Right atrium auricular region (tissue), 2 donors: ENCODE data around the gene LIG4. TPM values are rescaled to one million over a fixed set of nuclear protein-coding genes. Genes with fewer than 3 reads are reported as not detected.

Experiments used
- DNase-seq: peaks from one replicate; pipeline ENCODE4 v3.0.0-alpha.2; 2019; ENCODE audit warnings: low spot score
- H3K27ac ChIP-seq, 2 donors: fragments of 200-600 bp; sonication (generic); 1 replicate in 1 of 2; 2 replicates in 1 of 2; pipeline ENCODE4 v1.5.1; 2016 to 2019
- H3K27me3 ChIP-seq, 2 donors: fragments of 200-600 bp; sonication (generic); one replicate each; pipeline versions ENCODE4 v1.5.1 to v1.6.0; 2017 to 2019
- H3K36me3 ChIP-seq: fragments of 200-600 bp; sonication (generic); one replicate; pipeline ENCODE4 v1.5.1; 2016
- H3K4me1 ChIP-seq, 2 donors: fragments of 200-600 bp; sonication (generic); one replicate each; pipeline versions ENCODE4 v1.5.1 to v1.6.0; 2017 to 2019
- H3K4me3 ChIP-seq, 2 donors: fragments of 200-600 bp; sonication (generic); 1 replicate in 1 of 2; 2 replicates in 1 of 2; pipeline ENCODE4 v1.5.1; 2017 to 2019; ENCODE audit warnings: mild to moderate bottlenecking in 1 of 2, moderate library complexity in 1 of 2
- H3K9me3 ChIP-seq, 2 donors: fragments of 200-600 bp; sonication (generic); one replicate each; pipeline ENCODE4 v1.5.1; 2019
- total RNA-seq, 2 donors: library from RNA; depleted of rRNA; stranded (reverse); fragments of >200 nt; gene quantifications; one replicate each; pipeline ENCODE4 v1.1.0, GENCODE V29; 2016
- TF ChIP-seq, protein P1 (sequence below), 2 donors: fragments of 200-600 bp; sonication (generic); IDR thresholded peaks; one replicate each; pipeline ENCODE4 v1.5.1; 2019; ENCODE audit warnings: antibody characterized with exemption in 2 of 2

The LIG4 gene
- total RNA-seq, 2 donors from 2014 or later: 9.2 to 11.3 TPM

DNA sequence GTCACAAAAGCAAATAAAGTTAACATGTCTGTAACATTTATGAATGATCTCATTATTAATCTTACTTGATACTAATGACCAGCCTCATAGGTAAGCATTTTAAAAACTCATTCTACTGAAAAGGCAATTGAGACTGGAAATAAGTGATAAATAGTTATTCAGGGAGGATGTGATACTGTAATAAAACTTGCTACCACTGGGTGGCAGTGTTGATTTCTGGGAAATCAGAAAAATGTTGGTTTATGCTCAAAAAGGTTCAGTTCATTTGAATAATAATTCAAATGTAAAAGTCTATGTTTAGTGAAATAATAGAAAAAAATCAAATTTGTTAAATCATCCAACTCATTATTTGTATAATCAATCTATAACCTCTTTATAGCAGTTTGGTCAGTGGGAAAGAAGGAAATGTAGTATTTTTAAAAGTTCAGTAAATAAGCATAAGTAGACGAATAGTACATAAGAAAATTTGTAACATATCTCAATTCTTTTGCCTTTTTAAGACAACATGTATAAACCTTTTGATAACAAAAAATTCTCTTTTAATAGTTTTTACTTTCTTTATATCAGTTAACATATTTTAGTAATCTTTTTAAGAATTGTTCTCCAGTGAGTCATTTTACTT lies 12.4 kb upstream of the LIG4 start:
- H3K9me3 ChIP-seq: no peaks in the 10 kb centered on the region
- H3K4me3 ChIP-seq: no peak overlapping the region
- peaks cover 0 to 21% of the 10 kb centered on the region in 2 donors for H3K4me1 ChIP-seq
- no peaks in the 10 kb centered on the region for H3K27me3 ChIP-seq
- no peaks in the 10 kb centered on the region for H3K36me3 ChIP-seq
- TF ChIP-seq, protein P1, sequence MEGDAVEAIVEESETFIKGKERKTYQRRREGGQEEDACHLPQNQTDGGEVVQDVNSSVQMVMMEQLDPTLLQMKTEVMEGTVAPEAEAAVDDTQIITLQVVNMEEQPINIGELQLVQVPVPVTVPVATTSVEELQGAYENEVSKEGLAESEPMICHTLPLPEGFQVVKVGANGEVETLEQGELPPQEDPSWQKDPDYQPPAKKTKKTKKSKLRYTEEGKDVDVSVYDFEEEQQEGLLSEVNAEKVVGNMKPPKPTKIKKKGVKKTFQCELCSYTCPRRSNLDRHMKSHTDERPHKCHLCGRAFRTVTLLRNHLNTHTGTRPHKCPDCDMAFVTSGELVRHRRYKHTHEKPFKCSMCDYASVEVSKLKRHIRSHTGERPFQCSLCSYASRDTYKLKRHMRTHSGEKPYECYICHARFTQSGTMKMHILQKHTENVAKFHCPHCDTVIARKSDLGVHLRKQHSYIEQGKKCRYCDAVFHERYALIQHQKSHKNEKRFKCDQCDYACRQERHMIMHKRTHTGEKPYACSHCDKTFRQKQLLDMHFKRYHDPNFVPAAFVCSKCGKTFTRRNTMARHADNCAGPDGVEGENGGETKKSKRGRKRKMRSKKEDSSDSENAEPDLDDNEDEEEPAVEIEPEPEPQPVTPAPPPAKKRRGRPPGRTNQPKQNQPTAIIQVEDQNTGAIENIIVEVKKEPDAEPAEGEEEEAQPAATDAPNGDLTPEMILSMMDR (IDR thresholded peaks at IDR 0.05): peak; percentile 60 to 80
- H3K27ac ChIP-seq: no peak overlapping the region
- no peak for DNase-seq

DNA sequence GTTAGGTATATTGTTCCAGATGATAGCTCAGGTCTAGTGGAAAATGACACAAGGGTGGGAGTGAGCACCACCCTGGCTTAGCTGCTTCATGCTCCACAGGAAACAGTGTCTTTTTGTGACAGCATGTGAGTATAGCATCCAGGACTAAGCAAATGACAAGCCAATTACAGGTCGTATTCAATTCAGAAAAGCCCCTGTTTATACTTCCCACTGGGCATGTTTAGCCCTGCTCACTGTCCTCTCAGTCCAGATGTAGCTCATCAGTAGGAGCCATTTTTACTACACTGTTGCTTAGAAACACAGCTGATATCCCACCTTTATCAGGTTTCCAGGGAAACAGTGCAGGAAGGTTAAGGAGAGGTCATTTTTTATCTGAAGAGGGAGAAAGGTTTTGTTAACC lies 10.8 kb upstream of the LIG4 start:
- H3K27ac ChIP-seq: no peak overlapping the region
- no peak for DNase-seq
- no peaks in the 10 kb centered on the region for H3K36me3 ChIP-seq
- H3K4me1 ChIP-seq: peaks cover 0 to 26% of the 10 kb centered on the region in 2 donors
- no peak overlapping the region for H3K4me3 ChIP-seq
- TF ChIP-seq, protein P1 (IDR thresholded peaks at IDR 0.05): no peak
- no peaks in the 10 kb centered on the region for H3K27me3 ChIP-seq
- H3K9me3 ChIP-seq: no peaks in the 10 kb centered on the region

DNA sequence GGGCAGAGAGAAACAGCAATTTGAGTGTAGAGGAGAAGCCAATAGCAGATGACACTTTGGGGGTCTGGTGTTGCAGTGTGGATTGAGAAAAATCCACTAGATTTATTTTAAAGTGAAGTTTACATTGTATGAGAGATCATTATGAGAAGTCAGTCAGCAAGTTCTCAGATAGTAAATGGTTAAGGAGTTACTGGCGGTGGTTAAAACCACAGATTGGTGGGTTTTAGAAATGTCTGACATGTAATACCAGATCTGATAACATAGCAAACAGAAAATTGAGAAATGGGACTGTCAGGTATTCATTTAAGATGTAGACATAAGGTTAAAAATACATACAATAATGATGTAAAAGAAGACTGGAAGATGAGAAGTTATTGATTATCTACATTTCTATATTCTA lies 10.1 kb upstream of the LIG4 start:
- Histone ChIP-seq H3K27me3 (no peaks in the 10 kb centered on the region), H3K4me1 (peaks cover 0 to 33% of the 10 kb centered on the region in 2 donors), H3K9me3 (no peaks in the 10 kb centered on the region), H3K4me3 (no peak overlapping the region), H3K27ac (no peak overlapping the region), H3K36me3 (no peaks in the 10 kb centered on the region)
- no peak for DNase-seq
- TF ChIP-seq, protein P1 (IDR thresholded peaks at IDR 0.05): no peak

DNA sequence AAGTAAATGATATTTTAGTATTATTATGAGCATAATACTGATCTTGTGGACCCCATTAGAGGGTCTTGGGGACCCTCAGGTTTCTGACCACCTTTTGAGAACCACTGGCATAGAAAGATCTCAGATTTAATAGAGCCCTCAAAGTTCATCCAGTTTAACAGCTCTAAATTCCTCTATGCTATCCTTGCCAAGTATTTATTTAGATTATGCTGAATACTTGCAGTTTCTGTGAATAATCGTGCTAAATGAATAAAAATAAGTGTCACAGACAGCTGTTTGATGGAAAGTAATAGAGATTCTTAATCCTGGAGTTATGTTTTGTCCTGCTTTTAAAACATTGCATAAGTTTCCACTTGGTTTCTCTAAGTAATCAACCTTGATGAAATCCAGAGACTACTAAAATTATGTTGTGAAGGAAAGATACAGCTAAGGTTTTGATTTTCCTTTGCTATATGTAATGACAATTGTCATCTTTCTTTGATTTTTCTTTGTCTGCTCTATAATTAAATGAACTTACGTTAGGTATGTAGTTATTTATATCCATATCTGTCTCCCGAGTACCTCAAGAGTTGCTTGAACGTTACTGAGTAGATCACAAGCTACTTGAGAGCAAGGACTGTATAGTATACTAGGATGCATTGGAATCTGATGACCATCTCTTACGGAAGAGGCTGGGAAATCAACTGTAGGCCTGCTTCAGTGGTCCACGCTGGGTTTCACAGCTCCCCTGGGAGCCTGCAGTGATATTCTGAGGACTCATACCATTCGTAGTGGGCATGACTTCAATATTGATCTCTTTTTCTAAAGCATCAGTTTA lies 8.6 kb upstream of the LIG4 start:
- Histone ChIP-seq H3K27ac (no peak overlapping the region), H3K4me3 (no peak overlapping the region), H3K9me3 (no peaks in the 10 kb centered on the region), H3K4me1 (peaks cover 0 to 49% of the 10 kb centered on the region in 2 donors), H3K36me3 (no peaks in the 10 kb centered on the region), H3K27me3 (no peaks in the 10 kb centered on the region)
- TF ChIP-seq, protein P1 (IDR thresholded peaks at IDR 0.05): no peak
- no peak for DNase-seq

DNA sequence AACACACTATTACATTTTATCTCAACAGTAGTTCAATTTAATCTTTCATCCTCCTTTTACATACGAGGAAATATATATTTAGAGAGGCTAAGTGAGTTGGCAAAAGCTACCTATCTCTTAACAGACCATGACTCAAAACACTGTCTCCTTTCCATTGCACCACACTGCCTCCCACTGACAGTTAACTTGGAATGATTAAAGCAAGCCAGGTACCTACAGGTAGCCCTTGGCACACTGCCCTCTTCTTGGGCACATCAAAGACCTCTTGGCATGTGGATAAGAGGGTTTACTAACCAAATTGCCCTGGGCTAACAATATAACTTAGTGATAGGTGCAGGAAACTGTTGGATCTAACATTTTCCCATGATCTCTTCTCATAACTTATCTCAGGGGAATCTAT lies 4.7 kb upstream of the LIG4 start:
- TF ChIP-seq, protein P1 (IDR thresholded peaks at IDR 0.05): no peak
- Histone ChIP-seq H3K27ac (no peak overlapping the region), H3K36me3 (no peaks in the 10 kb centered on the region), H3K4me3 (no peak overlapping the region), H3K4me1 (peaks cover 0 to 63% of the 10 kb centered on the region in 2 donors), H3K9me3 (no peaks in the 10 kb centered on the region), H3K27me3 (no peaks in the 10 kb centered on the region)
- no peak for DNase-seq
